ENCODE results near the gene KIAA0319L.
A peak's percentile ranks its signal among the peaks of the same experiment; 100 is the strongest.

Gene KIAA0319L

DNA sequence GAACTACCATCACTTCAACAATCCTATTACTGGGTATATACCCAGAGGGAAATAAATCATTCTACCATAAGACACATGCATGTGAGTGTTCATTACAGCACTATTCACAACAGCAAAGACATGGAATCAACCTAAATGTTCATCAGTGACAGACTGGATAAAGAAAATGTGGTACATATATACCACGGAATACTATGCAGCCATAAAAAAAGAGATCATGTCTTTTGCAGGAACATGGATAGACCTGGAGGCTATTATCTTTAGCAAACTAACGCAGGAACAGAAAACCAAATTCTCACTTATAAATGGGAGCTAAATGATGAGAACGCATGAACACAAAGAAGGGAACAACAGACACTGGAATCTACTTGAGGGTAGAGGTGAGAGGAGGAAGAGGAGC is 39.0 kb downstream of the KIAA0319L start:
- DNase-seq (ENCODE audit: extremely low spot score): no peak
- ChIA-PET POLR2A (no interaction called here), CTCF (interaction anchor here (1.3 to 2.0 kb wide), 2 partner anchors 15 to 66 kb away, joined by 5 read pairs; no protein-coding TSS in a partner anchor)
- TF ChIP-seq, protein P1, sequence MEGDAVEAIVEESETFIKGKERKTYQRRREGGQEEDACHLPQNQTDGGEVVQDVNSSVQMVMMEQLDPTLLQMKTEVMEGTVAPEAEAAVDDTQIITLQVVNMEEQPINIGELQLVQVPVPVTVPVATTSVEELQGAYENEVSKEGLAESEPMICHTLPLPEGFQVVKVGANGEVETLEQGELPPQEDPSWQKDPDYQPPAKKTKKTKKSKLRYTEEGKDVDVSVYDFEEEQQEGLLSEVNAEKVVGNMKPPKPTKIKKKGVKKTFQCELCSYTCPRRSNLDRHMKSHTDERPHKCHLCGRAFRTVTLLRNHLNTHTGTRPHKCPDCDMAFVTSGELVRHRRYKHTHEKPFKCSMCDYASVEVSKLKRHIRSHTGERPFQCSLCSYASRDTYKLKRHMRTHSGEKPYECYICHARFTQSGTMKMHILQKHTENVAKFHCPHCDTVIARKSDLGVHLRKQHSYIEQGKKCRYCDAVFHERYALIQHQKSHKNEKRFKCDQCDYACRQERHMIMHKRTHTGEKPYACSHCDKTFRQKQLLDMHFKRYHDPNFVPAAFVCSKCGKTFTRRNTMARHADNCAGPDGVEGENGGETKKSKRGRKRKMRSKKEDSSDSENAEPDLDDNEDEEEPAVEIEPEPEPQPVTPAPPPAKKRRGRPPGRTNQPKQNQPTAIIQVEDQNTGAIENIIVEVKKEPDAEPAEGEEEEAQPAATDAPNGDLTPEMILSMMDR (IDR thresholded peaks at IDR 0.05; ENCODE audit: control extremely low read depth, extremely low read depth, low read depth, missing control alignments): no peak

DNA sequence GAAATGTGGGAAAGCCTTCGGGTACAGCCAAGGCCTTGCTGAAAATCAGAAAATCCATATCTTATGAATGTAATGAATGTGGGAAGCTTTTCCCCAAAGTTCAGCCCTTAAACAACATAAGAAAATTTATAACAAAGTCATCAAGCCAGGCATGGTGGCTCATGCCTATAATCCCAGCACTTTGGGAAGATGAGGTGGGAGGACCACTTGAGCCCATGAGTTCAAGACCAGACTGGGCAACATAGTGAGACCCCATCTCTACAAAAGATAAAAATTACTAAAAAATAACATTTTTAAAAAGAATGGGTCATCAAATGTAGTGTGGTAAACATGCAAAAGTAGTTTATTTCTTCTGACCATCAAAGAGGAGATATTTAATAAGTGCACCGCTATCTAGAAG is 45.9 kb downstream of the KIAA0319L start:
- TF ChIP-seq, protein P1 (IDR thresholded peaks at IDR 0.05; ENCODE audit: control extremely low read depth, extremely low read depth, low read depth, missing control alignments): no peak
- DNase-seq (ENCODE audit: extremely low spot score): no peak
- POLR2A ChIA-PET: no interaction called here
- CTCF ChIA-PET: interaction anchor here (1.2 to 3.7 kb wide), 4 partner anchors 12 to 67 kb away, joined by 3 to 15 read pairs (median 4); no protein-coding TSS in a partner anchor

DNA sequence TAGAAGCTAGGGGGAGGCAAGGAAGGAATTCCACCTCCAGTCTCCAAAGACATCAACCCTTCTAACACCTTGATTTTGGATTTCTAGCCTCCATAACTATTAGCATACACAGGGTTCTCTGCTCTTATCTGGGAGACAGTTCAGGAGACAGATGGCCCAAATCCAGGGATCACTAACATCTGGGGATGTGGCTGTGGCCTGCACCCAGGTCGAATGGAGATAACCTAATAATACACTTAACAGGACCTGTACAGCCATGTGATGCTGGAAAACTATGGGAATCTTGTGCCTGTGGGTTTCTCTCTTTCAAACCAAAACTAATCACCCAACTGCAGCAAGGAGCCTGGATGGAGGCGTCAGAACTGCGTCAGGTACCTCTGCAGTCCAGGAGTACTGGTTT is 47.6 kb downstream of the KIAA0319L start:
- CTCF ChIA-PET: interaction anchor here (0.8 to 3.7 kb wide), 2 partner anchors 17 to 58 kb away, joined by 3 to 15 read pairs; no protein-coding TSS in a partner anchor
- POLR2A ChIA-PET: no interaction called here
- DNase-seq (ENCODE audit: extremely low spot score): no peak
- TF ChIP-seq, protein P1 (IDR thresholded peaks at IDR 0.05; ENCODE audit: control extremely low read depth, extremely low read depth, low read depth, missing control alignments): no peak

DNA sequence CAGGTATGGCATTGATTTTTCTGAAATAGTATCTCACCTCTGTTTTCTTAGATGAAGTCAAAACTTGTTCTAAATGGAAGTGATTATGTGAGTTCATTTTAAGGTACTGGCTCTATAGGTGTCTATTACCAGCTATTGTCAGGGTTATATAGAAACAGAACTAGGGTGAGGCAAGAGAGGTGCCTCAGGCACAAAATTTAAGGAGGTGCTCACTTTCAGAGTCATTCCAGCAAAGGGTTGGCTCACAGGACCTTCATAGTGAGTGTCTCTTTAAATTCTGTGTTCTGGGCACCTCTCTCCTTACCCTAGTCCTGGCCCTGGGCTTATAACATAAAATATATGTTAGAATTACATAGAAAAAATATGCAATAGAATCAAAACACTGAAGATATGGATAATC is 49.3 kb downstream of the KIAA0319L start:
- TF ChIP-seq, protein P1 (IDR thresholded peaks at IDR 0.05; ENCODE audit: control extremely low read depth, extremely low read depth, low read depth, missing control alignments): no peak
- POLR2A ChIA-PET: no interaction called here
- no peak for DNase-seq (ENCODE audit: extremely low spot score)
- CTCF ChIA-PET: interaction anchor here (1.4 to 3.7 kb wide), 2 partner anchors 32 to 57 kb away, joined by 3 to 15 read pairs; no protein-coding TSS in a partner anchor

DNA sequence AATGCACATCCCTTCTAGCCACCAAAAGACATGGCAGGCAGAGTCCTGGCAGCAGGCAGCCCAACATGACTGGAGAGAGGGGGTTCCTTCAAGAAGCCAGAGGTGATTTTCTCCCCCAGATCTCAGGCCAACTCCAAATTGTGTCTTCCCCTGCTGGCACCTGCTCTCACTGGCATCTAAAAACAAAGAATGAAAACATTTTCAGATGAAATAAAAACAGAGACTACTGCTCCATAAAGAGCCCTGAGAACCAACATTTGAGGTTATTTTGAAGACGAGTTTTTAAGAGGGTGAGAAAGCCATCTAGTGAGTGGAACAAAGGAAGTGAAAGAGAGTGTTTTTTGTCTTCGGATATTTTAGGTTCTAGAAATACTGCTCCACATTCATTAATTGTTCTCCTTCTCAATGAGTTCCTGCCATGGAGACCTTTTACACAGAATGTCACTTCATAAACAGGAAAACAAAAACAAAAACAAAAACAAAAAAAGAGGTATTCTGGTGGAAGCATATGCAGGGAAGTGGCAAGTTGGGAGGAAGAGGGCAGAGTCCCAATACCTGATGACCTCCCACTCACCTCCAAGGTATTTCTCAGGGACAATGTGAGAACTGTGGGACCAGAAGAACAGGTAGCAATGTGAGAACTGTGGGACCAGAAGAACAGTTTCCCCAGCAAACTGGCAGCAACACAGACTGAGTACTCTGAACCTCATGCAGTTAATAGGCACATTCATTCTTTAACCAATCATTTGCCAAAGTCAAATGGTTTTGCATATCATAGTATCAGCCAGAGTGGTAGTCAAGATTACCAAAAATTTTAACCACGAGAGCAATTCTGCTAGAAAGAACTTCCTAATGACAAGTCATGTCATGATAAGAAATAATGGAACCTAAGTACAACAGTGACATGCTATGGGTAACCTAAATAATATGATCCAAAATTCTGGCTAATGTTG is 50.0 kb downstream of the KIAA0319L start:
- TF ChIP-seq, protein P1 (IDR thresholded peaks at IDR 0.05; ENCODE audit: control extremely low read depth, extremely low read depth, low read depth, missing control alignments): peak; percentile 2
- POLR2A ChIA-PET: interaction anchor here (0.8 kb wide), 1 partner anchor 50 kb away, joined by 3 read pairs; the partner anchor contains the start of genes KIAA0319L and NCDN
- DNase-seq (ENCODE audit: extremely low spot score): peak; percentile 27
- CTCF ChIA-PET: interaction anchor here (0.7 to 3.4 kb wide), 5 partner anchors 9 to 56 kb away, joined by 3 to 16 read pairs (median 4); no protein-coding TSS in a partner anchor

- TF ChIP-seq, protein P1 (IDR thresholded peaks at IDR 0.05; ENCODE audit: control extremely low read depth, extremely low read depth, low read depth, missing control alignments): no peak
- ChIA-PET POLR2A (interaction anchor here (0.8 kb wide), 1 partner anchor 51 kb away, joined by 3 read pairs; the partner anchor contains the start of genes KIAA0319L and NCDN), CTCF (interaction anchor here (0.7 to 3.4 kb wide), 6 partner anchors 10 to 56 kb away, joined by 3 to 16 read pairs (median 4); no protein-coding TSS in a partner anchor)
- DNase-seq (ENCODE audit: extremely low spot score): peak; percentile 51
Observed at GRCh38 chr1:35505911-35506798, 51.0 kb downstream of the KIAA0319L start.

Measured in GM10248 (cell line).